NB4 (cell line): ENCODE data around the gene LRFN4.

Source experiments
- DNase-seq: peaks from one replicate; pipeline ENCODE4 v3.0.0; 2010; ENCODE audit warnings: low read depth
- H3K4me3 ChIP-seq: one replicate; pipeline ENCODE4 v1.5.1; 2011; ENCODE audit warnings: mild to moderate bottlenecking, low read depth, low read length, moderate library complexity
- CTCF ChIP-seq: IDR thresholded peaks from one replicate; pipeline ENCODE4 v1.5.1; 2012; ENCODE audit warnings: low read depth, low read length
- MAX ChIP-seq: IDR thresholded peaks from 2 replicates; pipeline ENCODE4 v1.6.1; 2011; ENCODE audit warnings: low read depth, low read length
- MYC ChIP-seq: IDR thresholded peaks from 2 replicates; pipeline ENCODE4 v1.6.1; 2011; ENCODE audit warnings: low read depth, low read length
- POLR2A ChIP-seq: IDR thresholded peaks from 2 replicates; pipeline ENCODE4 v1.6.1; 2011; ENCODE audit warnings: mild to moderate bottlenecking; ENCODE audit not compliant: insufficient read length; ENCODE audit errors: extremely low read depth

The LRFN4 gene

GRCh38 chr11:66851239-66851596 is 5.6 kb upstream of the LRFN4 start:
- TF ChIP-seq POLR2A (no peak), MYC (no peak), MAX (no peak), CTCF (no peak)
- no peak for DNase-seq
- no peak overlapping the region for H3K4me3 ChIP-seq

GRCh38 chr11:66851698-66852465 is 5.0 kb upstream of the LRFN4 start:
- no peak overlapping the region for H3K4me3 ChIP-seq
- no peak for TF ChIP-seq MAX
- TF ChIP-seq CTCF, result peak; percentile 4
- TF ChIP-seq POLR2A, result no peak
- TF ChIP-seq MYC, result no peak
- DNase-seq, result no peak

- DNase-seq, result no peak
- TF ChIP-seq MYC, result no peak
- TF ChIP-seq POLR2A, result no peak
- H3K4me3 ChIP-seq, result no peak overlapping the region
These were observed 4.2 kb upstream of the LRFN4 start for GRCh38 chr11:66852466-66853241.

GRCh38 chr11:66853242-66854229 is 3.3 kb upstream of the LRFN4 start:
- no peak for TF ChIP-seq MYC
- no peak for TF ChIP-seq CTCF
- DNase-seq, result no peak
- no peak overlapping the region for H3K4me3 ChIP-seq

- TF ChIP-seq POLR2A (no peak), MAX (no peak), CTCF (no peak), MYC (no peak)
- no peak for DNase-seq
- no peak overlapping the region for H3K4me3 ChIP-seq
These were observed 2.6 kb upstream of the LRFN4 start for GRCh38 chr11:66854231-66854661.

- H3K4me3 ChIP-seq, result no peak overlapping the region
- TF ChIP-seq MYC, result no peak
- TF ChIP-seq CTCF, result no peak
- TF ChIP-seq MAX, result no peak
- no peak for DNase-seq
These were observed 2.1 kb upstream of the LRFN4 start for GRCh38 chr11:66854729-66855211.
